Measurements from ENCODE around the gene ZC3HAV1L. TPM values are rescaled to one million over a fixed set of nuclear protein-coding genes. Genes with fewer than 3 reads are reported as not detected.

ZC3HAV1L gene
- total RNA-seq, 1 experiment from 2014 or later: 27.3 TPM

GRCh38 chr7:139029353-139029752 lies 6.5 kb downstream of the ZC3HAV1L start:
- H3K27me3 ChIP-seq (ENCODE audit: control insufficient read depth, insufficient read depth, low read length): no peaks in the 10 kb centered on the region
- no TSS peak for BruUV-seq (replicated peaks)
- TF ChIP-seq SIN3A (IDR thresholded peaks at IDR 0.05; ENCODE audit: borderline replicate concordance, insufficient read depth, low read depth, low read length) (no peak), CTCF (IDR thresholded peaks at IDR 0.05) (no peak), TCF7L2 (IDR thresholded peaks at IDR 0.05; ENCODE audit: low read depth, low read length) (no peak), POLR2AphosphoS5 (IDR thresholded peaks at IDR 0.05; ENCODE audit: low read depth, low read length) (no peak)
- TF ChIP-seq, protein P1, sequence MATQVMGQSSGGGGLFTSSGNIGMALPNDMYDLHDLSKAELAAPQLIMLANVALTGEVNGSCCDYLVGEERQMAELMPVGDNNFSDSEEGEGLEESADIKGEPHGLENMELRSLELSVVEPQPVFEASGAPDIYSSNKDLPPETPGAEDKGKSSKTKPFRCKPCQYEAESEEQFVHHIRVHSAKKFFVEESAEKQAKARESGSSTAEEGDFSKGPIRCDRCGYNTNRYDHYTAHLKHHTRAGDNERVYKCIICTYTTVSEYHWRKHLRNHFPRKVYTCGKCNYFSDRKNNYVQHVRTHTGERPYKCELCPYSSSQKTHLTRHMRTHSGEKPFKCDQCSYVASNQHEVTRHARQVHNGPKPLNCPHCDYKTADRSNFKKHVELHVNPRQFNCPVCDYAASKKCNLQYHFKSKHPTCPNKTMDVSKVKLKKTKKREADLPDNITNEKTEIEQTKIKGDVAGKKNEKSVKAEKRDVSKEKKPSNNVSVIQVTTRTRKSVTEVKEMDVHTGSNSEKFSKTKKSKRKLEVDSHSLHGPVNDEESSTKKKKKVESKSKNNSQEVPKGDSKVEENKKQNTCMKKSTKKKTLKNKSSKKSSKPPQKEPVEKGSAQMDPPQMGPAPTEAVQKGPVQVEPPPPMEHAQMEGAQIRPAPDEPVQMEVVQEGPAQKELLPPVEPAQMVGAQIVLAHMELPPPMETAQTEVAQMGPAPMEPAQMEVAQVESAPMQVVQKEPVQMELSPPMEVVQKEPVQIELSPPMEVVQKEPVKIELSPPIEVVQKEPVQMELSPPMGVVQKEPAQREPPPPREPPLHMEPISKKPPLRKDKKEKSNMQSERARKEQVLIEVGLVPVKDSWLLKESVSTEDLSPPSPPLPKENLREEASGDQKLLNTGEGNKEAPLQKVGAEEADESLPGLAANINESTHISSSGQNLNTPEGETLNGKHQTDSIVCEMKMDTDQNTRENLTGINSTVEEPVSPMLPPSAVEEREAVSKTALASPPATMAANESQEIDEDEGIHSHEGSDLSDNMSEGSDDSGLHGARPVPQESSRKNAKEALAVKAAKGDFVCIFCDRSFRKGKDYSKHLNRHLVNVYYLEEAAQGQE (IDR thresholded peaks at IDR 0.05; ENCODE audit: insufficient read depth in 1 of 2, low read depth in 2 of 2, low read length in 1 of 2): no peak
- H3K4me3 ChIP-seq (ENCODE audit: low read depth in 2 of 2, low read length in 2 of 2): no peak overlapping the region
- no peaks in the 10 kb centered on the region for H3K9me3 ChIP-seq (ENCODE audit: control insufficient read depth, insufficient read depth, low read depth, low read length)
- H3K4me1 ChIP-seq (ENCODE audit: control insufficient read depth, insufficient read depth, low read length): peaks cover 3% of the 10 kb centered on the region
- ATAC-seq: no peak
- H3K27ac ChIP-seq (ENCODE audit: low read length): no peak overlapping the region
- in situ Hi-C loops (cut with HindIII; ENCODE audit: low pct_unique_long_range_greater_than_20kb, low sequenced_read_pairs) (no loop called here), intact Hi-C loops (cut with micrococcal nuclease; ENCODE audit: unreplicated experiment) (no loop called here)
- DNase-seq (ENCODE audit: low read depth, low spot score): no peak
- H3K36me3 ChIP-seq (ENCODE audit: control insufficient read depth, insufficient read depth, low read length): peaks cover 21% of the 10 kb centered on the region
- ChIA-PET POLR2A (no interaction called here), CTCF (no interaction called here)

GRCh38 chr7:139026551-139026950 lies 9.3 kb downstream of the ZC3HAV1L start:
- CTCF ChIA-PET: interaction anchor here (1.0 kb wide), 1 partner anchor 48 kb away, joined by 3 read pairs; no protein-coding TSS in a partner anchor
- in situ Hi-C loops (cut with HindIII; ENCODE audit: low pct_unique_long_range_greater_than_20kb, low sequenced_read_pairs): no loop called here
- intact Hi-C loops (cut with micrococcal nuclease; ENCODE audit: unreplicated experiment): no loop called here

More at GRCh38 chr7:139026551-139026950, 9.3 kb downstream of the ZC3HAV1L start:
- BruUV-seq (replicated peaks): TSS peak; percentile 31
- Histone ChIP-seq H3K27ac (ENCODE audit: low read length) (no peak overlapping the region), H3K4me1 (ENCODE audit: control insufficient read depth, insufficient read depth, low read length) (no peaks in the 10 kb centered on the region), H3K4me3 (ENCODE audit: low read depth in 2 of 2, low read length in 2 of 2) (no peak overlapping the region), H3K9me3 (ENCODE audit: control insufficient read depth, insufficient read depth, low read depth, low read length) (no peaks in the 10 kb centered on the region), H3K27me3 (ENCODE audit: control insufficient read depth, insufficient read depth, low read length) (no peaks in the 10 kb centered on the region), H3K36me3 (ENCODE audit: control insufficient read depth, insufficient read depth, low read length) (peaks cover 28% of the 10 kb centered on the region)
- ATAC-seq: no peak
- POLR2A ChIA-PET: no interaction called here
- no peak for TF ChIP-seq POLR2AphosphoS5 (IDR thresholded peaks at IDR 0.05; ENCODE audit: low read depth, low read length)
- TF ChIP-seq CTCF (IDR thresholded peaks at IDR 0.05): no peak
- TF ChIP-seq, protein P1 (IDR thresholded peaks at IDR 0.05; ENCODE audit: insufficient read depth in 1 of 2, low read depth in 2 of 2, low read length in 1 of 2): no peak
- no peak for TF ChIP-seq SIN3A (IDR thresholded peaks at IDR 0.05; ENCODE audit: borderline replicate concordance, insufficient read depth, low read depth, low read length)
- no peak for TF ChIP-seq TCF7L2 (IDR thresholded peaks at IDR 0.05; ENCODE audit: low read depth, low read length)
- no peak for DNase-seq (ENCODE audit: low read depth, low spot score)
